ENCODE data around the gene CAMTA1. TPM values are rescaled to one million over a fixed set of nuclear protein-coding genes. Genes with fewer than 3 reads are reported as not detected.

CAMTA1 gene
- total RNA-seq, 1 donor from 2014 or later: 51.8 TPM

GRCh38 chr1:7476861-7477547 lies 691.8 kb downstream of the CAMTA1 start:
- no peak for DNase-seq (ENCODE audit: low spot score)

GRCh38 chr1:7477593-7477992 lies 692.3 kb downstream of the CAMTA1 start:
- no peak for DNase-seq (ENCODE audit: low spot score)

GRCh38 chr1:7478142-7478790 lies 693.0 kb downstream of the CAMTA1 start:
- DNase-seq (ENCODE audit: low spot score): no peak

- DNase-seq (ENCODE audit: low spot score): no peak
These were observed 693.7 kb downstream of the CAMTA1 start for GRCh38 chr1:7478809-7479499.

GRCh38 chr1:7479571-7479970 lies 694.3 kb downstream of the CAMTA1 start:
- no peak for DNase-seq (ENCODE audit: low spot score)

GRCh38 chr1:7481194-7481593 lies 695.9 kb downstream of the CAMTA1 start:
- no peak for DNase-seq (ENCODE audit: low spot score)

GRCh38 chr1:7482077-7482476 lies 696.8 kb downstream of the CAMTA1 start:
- DNase-seq (ENCODE audit: low spot score): no peak

GRCh38 chr1:7482772-7483495 lies 697.7 kb downstream of the CAMTA1 start:
- no peak for DNase-seq (ENCODE audit: low spot score)

GRCh38 chr1:7483634-7484383 lies 698.6 kb downstream of the CAMTA1 start:
- no peak for DNase-seq (ENCODE audit: low spot score)

GRCh38 chr1:7485086-7485780 lies 700.0 kb downstream of the CAMTA1 start:
- DNase-seq (ENCODE audit: low spot score): no peak

GRCh38 chr1:7485826-7486225 lies 700.6 kb downstream of the CAMTA1 start:
- no peak for DNase-seq (ENCODE audit: low spot score)

GRCh38 chr1:7487766-7488474 lies 702.7 kb downstream of the CAMTA1 start:
- no peak for DNase-seq (ENCODE audit: low spot score)

GRCh38 chr1:7488475-7488842 lies 703.2 kb downstream of the CAMTA1 start:
- DNase-seq (ENCODE audit: low spot score): no peak

- DNase-seq (ENCODE audit: low spot score): no peak
These were observed 704.3 kb downstream of the CAMTA1 start for GRCh38 chr1:7489586-7489985.

GRCh38 chr1:7490576-7490975 lies 705.3 kb downstream of the CAMTA1 start:
- DNase-seq (ENCODE audit: low spot score): no peak

- DNase-seq (ENCODE audit: low spot score): no peak
These were observed 706.0 kb downstream of the CAMTA1 start for GRCh38 chr1:7491109-7491817.

GRCh38 chr1:7491818-7492173 lies 706.5 kb downstream of the CAMTA1 start:
- no peak for DNase-seq (ENCODE audit: low spot score)

GRCh38 chr1:7493711-7494454 lies 708.6 kb downstream of the CAMTA1 start:
- no peak for DNase-seq (ENCODE audit: low spot score)

GRCh38 chr1:7495962-7496361 lies 710.7 kb downstream of the CAMTA1 start:
- DNase-seq (ENCODE audit: low spot score): no peak

Data from mesenteric fat pad (tissue), 1 donor.